Mesendoderm (in vitro differentiated cells): ENCODE results near the gene PLD3.

Experiments used
- DNase-seq: peaks from one replicate; pipeline ENCODE4 v3.0.0; 2013
- H2AK5ac ChIP-seq: 2 replicates; pipeline ENCODE4 v1.6.1; 2013; ENCODE audit warnings: low read length, inconsistent platforms
- H2BK120ac ChIP-seq: 2 replicates; pipeline ENCODE4 v1.6.1; 2013; ENCODE audit warnings: low read depth, mild to moderate bottlenecking, low read length, moderate library complexity, mixed read lengths
- H2BK15ac ChIP-seq: replicated peaks from 2 replicates; pipeline ENCODE4 v1.6.1; 2013; ENCODE audit warnings: low read depth, mild to moderate bottlenecking, moderate library complexity
- H2BK5ac ChIP-seq: 2 replicates; pipeline ENCODE4 v1.6.1; 2013; ENCODE audit warnings: low read length, inconsistent platforms
- H3K18ac ChIP-seq: 2 replicates; pipeline ENCODE4 v1.6.1; 2013; ENCODE audit warnings: mild to moderate bottlenecking, low read length, mixed read lengths
- H3K23ac ChIP-seq: one replicate; pipeline ENCODE4 v1.6.1; 2013; ENCODE audit warnings: low read length
- H3K27ac ChIP-seq: 2 replicates; pipeline ENCODE4 v1.5.1; 2013; ENCODE audit warnings: low read depth, mild to moderate bottlenecking, inconsistent platforms, low read length, moderate library complexity
- H3K27me3 ChIP-seq: 2 replicates; pipeline ENCODE4 v1.6.1; 2013; ENCODE audit warnings: low read length, control low read depth, mild to moderate bottlenecking, inconsistent platforms; ENCODE audit not compliant: insufficient read depth, poor library complexity
- H3K36me3 ChIP-seq: 2 replicates; pipeline ENCODE4 v1.6.1; 2013; ENCODE audit warnings: low read length, inconsistent platforms; ENCODE audit not compliant: control insufficient read depth, insufficient read depth
- H3K4ac ChIP-seq: one replicate; pipeline ENCODE4 v1.6.1; 2013; ENCODE audit warnings: low read depth, mild to moderate bottlenecking, low read length, moderate library complexity
- H3K4me1 ChIP-seq: 2 replicates; pipeline ENCODE4 v1.6.1; 2013; ENCODE audit warnings: low read depth, low read length, inconsistent platforms; ENCODE audit not compliant: control insufficient read depth
- H3K4me2 ChIP-seq: 2 replicates; pipeline ENCODE4 v1.6.1; 2013; ENCODE audit warnings: low read length
- H3K4me3 ChIP-seq: 2 replicates; pipeline ENCODE4 v1.5.1; 2013; ENCODE audit warnings: mild to moderate bottlenecking, low read length
- H3K56ac ChIP-seq: one replicate; pipeline ENCODE4 v1.6.1; 2013; ENCODE audit warnings: low read length
- H3K79me1 ChIP-seq: 2 replicates; pipeline ENCODE4 v1.6.1; 2013; ENCODE audit warnings: low read length, inconsistent platforms
- H3K79me2 ChIP-seq: 2 replicates; pipeline ENCODE4 v1.6.1; 2013; ENCODE audit warnings: mild to moderate bottlenecking, low read length; ENCODE audit not compliant: control insufficient read depth, insufficient read depth
- H3K9ac ChIP-seq: 2 replicates; pipeline ENCODE4 v1.6.1; 2013; ENCODE audit warnings: low read length, inconsistent platforms
- H4K5ac ChIP-seq: one replicate; pipeline ENCODE4 v1.6.1; 2013; ENCODE audit warnings: low read length
- H4K8ac ChIP-seq: one replicate; pipeline ENCODE4 v1.6.1; 2013; ENCODE audit warnings: low read depth, mild to moderate bottlenecking, control low read depth, low read length, moderate library complexity
- WGBS: extraction: QIAGEN DNeasy Blood & Tissue Kit; methylation state at CpG from one replicate; pipeline ENCODE4 v1.1.7; 2013; ENCODE audit warnings: low lambda C conversion rate, missing lambda C conversion rate; ENCODE audit not compliant: insufficient coverage; ENCODE audit errors: extremely low coverage; 5-methylcytosine and 5-hydroxymethylcytosine counted together

The PLD3 gene

GRCh38 chr19:40380199-40381037 is 31.9 kb downstream of the PLD3 start:
- no peak overlapping the region for H4K8ac ChIP-seq
- H3K4me1 ChIP-seq, result no peaks in the 10 kb centered on the region
- H3K27me3 ChIP-seq, result no peaks in the 10 kb centered on the region
- no peak overlapping the region for H3K9ac ChIP-seq
- H3K18ac ChIP-seq, result no peak overlapping the region
- no peak overlapping the region for H3K4me2 ChIP-seq
- H3K4me3 ChIP-seq, result no peak overlapping the region
- no peaks in the 10 kb centered on the region for H3K79me1 ChIP-seq
- H2AK5ac ChIP-seq, result no peak overlapping the region
- no peak overlapping the region for H2BK5ac ChIP-seq
- no peak overlapping the region for H3K23ac ChIP-seq
- no peak overlapping the region for H4K5ac ChIP-seq
- WGBS, result no CpG with 5 or more reads among the region's 37 CpGs
- no peak overlapping the region for H2BK15ac ChIP-seq
- no peak overlapping the region for H2BK120ac ChIP-seq
- H3K36me3 ChIP-seq, result peaks cover 6% of the 10 kb centered on the region
- H3K4ac ChIP-seq, result no peak overlapping the region
- no peak for DNase-seq
- no peak overlapping the region for H3K56ac ChIP-seq
- no peaks in the 10 kb centered on the region for H3K79me2 ChIP-seq
- H3K27ac ChIP-seq, result no peak overlapping the region

- H3K27ac ChIP-seq, result no peak overlapping the region
- no peak overlapping the region for H3K4me2 ChIP-seq
- no peak overlapping the region for H4K5ac ChIP-seq
- WGBS, result no CpG with 5 or more reads among the region's 3 CpGs
- H3K4me3 ChIP-seq, result no peak overlapping the region
- H3K56ac ChIP-seq, result no peak overlapping the region
- H2AK5ac ChIP-seq, result no peak overlapping the region
- H3K18ac ChIP-seq, result no peak overlapping the region
- peaks cover 6% of the 10 kb centered on the region for H3K36me3 ChIP-seq
- no peak overlapping the region for H2BK15ac ChIP-seq
- no peaks in the 10 kb centered on the region for H3K27me3 ChIP-seq
- no peak overlapping the region for H3K4ac ChIP-seq
- no peaks in the 10 kb centered on the region for H3K79me1 ChIP-seq
- no peaks in the 10 kb centered on the region for H3K79me2 ChIP-seq
- no peak overlapping the region for H3K23ac ChIP-seq
- no peak overlapping the region for H4K8ac ChIP-seq
- H3K9ac ChIP-seq, result no peak overlapping the region
- no peaks in the 10 kb centered on the region for H3K4me1 ChIP-seq
- H2BK120ac ChIP-seq, result no peak overlapping the region
- DNase-seq, result peak; percentile 58
- H2BK5ac ChIP-seq, result no peak overlapping the region
These were observed 32.8 kb downstream of the PLD3 start for GRCh38 chr19:40381321-40381720.

- Histone ChIP-seq H3K27me3 (no peaks in the 10 kb centered on the region), H4K8ac (no peak overlapping the region), H3K23ac (no peak overlapping the region), H3K27ac (no peak overlapping the region), H3K79me1 (no peaks in the 10 kb centered on the region), H4K5ac (no peak overlapping the region), H3K4me3 (no peak overlapping the region), H2BK15ac (no peak overlapping the region), H3K36me3 (no peaks in the 10 kb centered on the region), H3K4me1 (no peaks in the 10 kb centered on the region), H2AK5ac (no peak overlapping the region), H3K4me2 (no peak overlapping the region), H3K18ac (no peak overlapping the region), H3K56ac (peak overlapping the region; percentile 15), H3K79me2 (no peaks in the 10 kb centered on the region), H3K9ac (no peak overlapping the region), H3K4ac (no peak overlapping the region), H2BK120ac (no peak overlapping the region), H2BK5ac (no peak overlapping the region)
- no peak for DNase-seq
- WGBS, result no CpG with 5 or more reads among the region's 28 CpGs
These were observed 35.3 kb downstream of the PLD3 start for GRCh38 chr19:40383668-40384248.

GRCh38 chr19:40387155-40387554 is 38.7 kb downstream of the PLD3 start:
- Histone ChIP-seq H3K79me1 (no peaks in the 10 kb centered on the region), H2AK5ac (no peak overlapping the region), H3K27ac (no peak overlapping the region), H3K18ac (no peak overlapping the region), H3K36me3 (no peaks in the 10 kb centered on the region), H3K79me2 (no peaks in the 10 kb centered on the region), H3K4me1 (no peaks in the 10 kb centered on the region), H3K4ac (no peak overlapping the region), H3K27me3 (no peaks in the 10 kb centered on the region), H2BK15ac (no peak overlapping the region), H4K5ac (no peak overlapping the region), H3K4me3 (no peak overlapping the region), H3K9ac (no peak overlapping the region), H3K4me2 (no peak overlapping the region), H2BK5ac (no peak overlapping the region), H4K8ac (no peak overlapping the region), H2BK120ac (no peak overlapping the region), H3K56ac (no peak overlapping the region), H3K23ac (no peak overlapping the region)
- no peak for DNase-seq
- WGBS, result no CpG with 5 or more reads among the region's 10 CpGs

GRCh38 chr19:40388481-40388880 is 40.0 kb downstream of the PLD3 start:
- no peaks in the 10 kb centered on the region for H3K36me3 ChIP-seq

More at GRCh38 chr19:40388481-40388880, 40.0 kb downstream of the PLD3 start:
- no CpG with 5 or more reads among the region's 3 CpGs for WGBS
- H3K27me3 ChIP-seq, result no peaks in the 10 kb centered on the region
- H2BK120ac ChIP-seq, result no peak overlapping the region
- H3K79me1 ChIP-seq, result no peaks in the 10 kb centered on the region
- H3K4ac ChIP-seq, result no peak overlapping the region
- no peak overlapping the region for H3K9ac ChIP-seq
- no peak overlapping the region for H3K4me3 ChIP-seq
- H3K4me1 ChIP-seq, result no peaks in the 10 kb centered on the region
- H3K4me2 ChIP-seq, result no peak overlapping the region
- H3K18ac ChIP-seq, result no peak overlapping the region
- H4K5ac ChIP-seq, result no peak overlapping the region
- H3K56ac ChIP-seq, result no peak overlapping the region
- H3K23ac ChIP-seq, result no peak overlapping the region
- H3K27ac ChIP-seq, result no peak overlapping the region
- H4K8ac ChIP-seq, result no peak overlapping the region
- no peak for DNase-seq
- H2BK15ac ChIP-seq, result no peak overlapping the region
- no peaks in the 10 kb centered on the region for H3K79me2 ChIP-seq
- no peak overlapping the region for H2AK5ac ChIP-seq
- H2BK5ac ChIP-seq, result no peak overlapping the region
